BLaER1 (cell line): ENCODE data around the gene FOXB1.

Source experiments
- H3K27ac ChIP-seq: shearing (Covaris generic); formaldehyde crosslinking; 2 replicates; pipeline ENCODE4 v1.8.1; 2022
- H3K27me3 ChIP-seq: shearing (Covaris generic); formaldehyde crosslinking; 2 replicates; pipeline ENCODE4 v1.8.1; 2022
- H3K36me3 ChIP-seq: shearing (Covaris generic); formaldehyde crosslinking; 2 replicates; pipeline ENCODE4 v1.8.1; 2022
- H3K4me1 ChIP-seq: shearing (Covaris generic); formaldehyde crosslinking; 2 replicates; pipeline ENCODE4 v1.8.1; 2022
- H3K4me2 ChIP-seq: shearing (Covaris generic); formaldehyde crosslinking; 2 replicates; pipeline ENCODE4 v1.8.1; 2022
- H3K4me3 ChIP-seq: shearing (Covaris generic); formaldehyde crosslinking; 2 replicates; pipeline ENCODE4 v1.8.1; 2022
- H3K9ac ChIP-seq: shearing (Covaris generic); formaldehyde crosslinking; 2 replicates; pipeline ENCODE4 v1.8.1; 2022
- H3K9me3 ChIP-seq: shearing (Covaris generic); formaldehyde crosslinking; 2 replicates; pipeline ENCODE4 v1.8.1; 2022
- H4K20me1 ChIP-seq: shearing (Covaris generic); formaldehyde crosslinking; 2 replicates; pipeline ENCODE4 v1.8.1; 2022
- Cebpa-rat ChIP-seq: shearing (Covaris generic); IDR thresholded peaks from 2 replicates; pipeline ENCODE4 v1.8.1; 2022

Gene FOXB1

GRCh38 chr15:60020736-60021135 lies 16.6 kb downstream of the FOXB1 start:
- Histone ChIP-seq H3K4me1 (no peaks in the 10 kb centered on the region; the same call in 1 of the 2 replicates), H3K4me2 (no peak overlapping the region), H3K4me3 (no peak overlapping the region), H3K27me3 (no peaks in the 10 kb centered on the region), H3K36me3 (no peaks in the 10 kb centered on the region), H3K9me3 (no peaks in the 10 kb centered on the region), H3K9ac (no peak overlapping the region), H4K20me1 (no peaks in the 10 kb centered on the region), H3K27ac (no peak overlapping the region)
- no peak for TF ChIP-seq Cebpa-rat

GRCh38 chr15:60021589-60022378 lies 17.7 kb downstream of the FOXB1 start:
- H4K20me1 ChIP-seq, result no peaks in the 10 kb centered on the region
- H3K27me3 ChIP-seq, result no peaks in the 10 kb centered on the region
- no peak overlapping the region for H3K4me3 ChIP-seq
- no peak overlapping the region for H3K4me2 ChIP-seq
- H3K9me3 ChIP-seq, result no peaks in the 10 kb centered on the region
- no peak overlapping the region for H3K9ac ChIP-seq
- H3K4me1 ChIP-seq, result no peaks in the 10 kb centered on the region; the same call in 1 of the 2 replicates
- no peak overlapping the region for H3K27ac ChIP-seq
- no peak for TF ChIP-seq Cebpa-rat
- no peaks in the 10 kb centered on the region for H3K36me3 ChIP-seq

- no peaks in the 10 kb centered on the region for H3K27me3 ChIP-seq
- no peaks in the 10 kb centered on the region; the same call in 1 of the 2 replicates for H3K4me1 ChIP-seq
- H3K4me2 ChIP-seq, result no peak overlapping the region
- no peak for TF ChIP-seq Cebpa-rat
- H4K20me1 ChIP-seq, result no peaks in the 10 kb centered on the region
- no peaks in the 10 kb centered on the region for H3K36me3 ChIP-seq
- H3K27ac ChIP-seq, result no peak overlapping the region
- H3K9me3 ChIP-seq, result no peaks in the 10 kb centered on the region
- H3K9ac ChIP-seq, result no peak overlapping the region
- H3K4me3 ChIP-seq, result no peak overlapping the region
These were observed 18.2 kb downstream of the FOXB1 start for GRCh38 chr15:60022379-60022741.

DNA sequence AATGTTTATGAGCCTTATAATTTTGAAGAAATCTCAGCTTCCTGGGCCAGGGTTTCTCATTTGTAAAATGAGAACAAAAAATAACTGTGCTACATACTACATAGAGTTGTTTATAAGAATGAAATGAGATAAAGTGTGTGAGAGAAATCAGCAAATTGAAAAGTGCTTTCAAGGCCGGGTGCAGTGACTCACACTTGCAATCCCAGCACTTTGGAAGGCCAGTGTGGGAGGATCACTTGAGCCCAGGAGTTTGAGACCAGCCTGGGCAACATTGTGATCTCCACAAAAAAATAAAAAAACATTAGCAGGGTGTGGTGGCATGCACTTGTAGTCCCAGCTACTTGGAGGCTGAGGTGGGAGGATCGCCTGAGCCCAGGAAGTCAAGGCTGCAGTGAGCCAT lies 22.4 kb downstream of the FOXB1 start:
- H3K36me3 ChIP-seq, result no peaks in the 10 kb centered on the region
- no peak for TF ChIP-seq Cebpa-rat
- no peak overlapping the region for H3K4me2 ChIP-seq
- no peaks in the 10 kb centered on the region for H4K20me1 ChIP-seq
- no peak overlapping the region for H3K9ac ChIP-seq
- no peaks in the 10 kb centered on the region for H3K4me1 ChIP-seq
- H3K27ac ChIP-seq, result no peak overlapping the region
- no peaks in the 10 kb centered on the region for H3K9me3 ChIP-seq
- no peaks in the 10 kb centered on the region for H3K27me3 ChIP-seq
- no peak overlapping the region for H3K4me3 ChIP-seq

DNA sequence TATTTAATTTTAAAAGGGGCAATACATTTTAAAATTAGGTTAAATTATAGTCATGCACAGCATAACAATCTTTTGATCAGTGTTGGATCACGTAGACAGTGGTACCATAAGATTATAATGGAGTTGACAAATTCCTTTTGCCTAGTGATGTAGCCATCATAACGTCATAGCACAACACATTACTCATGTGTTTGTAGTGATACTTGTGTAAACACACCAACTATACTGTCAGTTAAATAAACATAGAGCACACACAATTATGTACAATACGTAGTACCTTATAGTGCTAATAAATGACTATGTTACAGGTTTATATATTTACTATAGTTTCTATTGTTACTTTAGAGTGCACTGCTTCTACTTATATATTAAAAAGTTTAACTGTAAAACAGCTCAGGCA lies 31.2 kb downstream of the FOXB1 start:
- Histone ChIP-seq H3K27ac (no peak overlapping the region), H4K20me1 (no peaks in the 10 kb centered on the region), H3K4me3 (no peak overlapping the region), H3K4me1 (no peaks in the 10 kb centered on the region), H3K36me3 (no peaks in the 10 kb centered on the region), H3K9me3 (no peaks in the 10 kb centered on the region), H3K4me2 (no peak overlapping the region), H3K9ac (no peak overlapping the region), H3K27me3 (no peaks in the 10 kb centered on the region)
- no peak for TF ChIP-seq Cebpa-rat

DNA sequence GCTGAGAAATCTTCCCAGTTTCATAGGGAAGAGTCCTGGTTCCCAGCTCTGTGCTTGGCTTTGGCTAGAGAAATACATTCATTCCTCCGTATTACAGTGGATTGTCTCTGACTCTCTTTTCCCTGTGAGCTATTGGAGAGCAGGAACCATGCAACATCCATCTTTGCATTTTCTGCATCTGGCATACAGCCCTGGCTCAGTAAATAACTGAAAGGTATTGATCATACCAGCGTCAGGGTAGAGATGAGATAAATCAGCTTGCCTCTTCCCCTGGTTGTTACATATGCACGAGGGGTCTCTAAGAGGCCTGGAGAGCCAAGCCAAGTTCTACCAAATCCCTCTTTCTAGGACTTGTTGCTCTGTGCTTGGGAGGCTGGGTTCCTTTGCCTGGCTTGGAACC lies 35.2 kb downstream of the FOXB1 start:
- Histone ChIP-seq H3K9ac (no peak overlapping the region), H3K27ac (no peak overlapping the region), H3K36me3 (no peaks in the 10 kb centered on the region), H3K27me3 (no peaks in the 10 kb centered on the region), H3K4me1 (peaks cover under 1% of the 10 kb centered on the region; the same call in 1 of the 2 replicates), H3K9me3 (no peaks in the 10 kb centered on the region), H4K20me1 (no peaks in the 10 kb centered on the region), H3K4me2 (no peak overlapping the region), H3K4me3 (no peak overlapping the region)
- no peak for TF ChIP-seq Cebpa-rat

GRCh38 chr15:60043744-60044435 lies 39.8 kb downstream of the FOXB1 start:
- no peak overlapping the region for H3K4me2 ChIP-seq
- no peak overlapping the region for H3K4me3 ChIP-seq
- H3K4me1 ChIP-seq, result peaks cover 9% of the 10 kb centered on the region
- H3K9ac ChIP-seq, result no peak overlapping the region
- no peaks in the 10 kb centered on the region for H3K27me3 ChIP-seq
- no peaks in the 10 kb centered on the region for H4K20me1 ChIP-seq
- no peaks in the 10 kb centered on the region for H3K9me3 ChIP-seq
- no peak overlapping the region for H3K27ac ChIP-seq
- no peak for TF ChIP-seq Cebpa-rat
- H3K36me3 ChIP-seq, result no peaks in the 10 kb centered on the region

- Histone ChIP-seq H3K4me3 (no peak overlapping the region), H3K9ac (no peak overlapping the region)
These were observed 40.6 kb downstream of the FOXB1 start for GRCh38 chr15:60044636-60045270.

GRCh38 chr15:60047701-60048100 lies 43.6 kb downstream of the FOXB1 start:
- Histone ChIP-seq H3K9ac (no peak overlapping the region), H3K27me3 (no peaks in the 10 kb centered on the region), H3K4me3 (no peak overlapping the region), H3K36me3 (no peaks in the 10 kb centered on the region), H4K20me1 (no peaks in the 10 kb centered on the region), H3K4me2 (no peak overlapping the region), H3K4me1 (peaks cover 9% of the 10 kb centered on the region), H3K9me3 (peaks cover 22% of the 10 kb centered on the region), H3K27ac (no peak overlapping the region)
- TF ChIP-seq Cebpa-rat, result no peak

More at GRCh38 chr15:60044636-60045270, 40.6 kb downstream of the FOXB1 start:
- Histone ChIP-seq H3K4me2 (peak overlapping the region; percentile 17), H3K36me3 (no peaks in the 10 kb centered on the region), H3K27ac (no peak overlapping the region), H3K4me1 (peaks cover 9% of the 10 kb centered on the region), H4K20me1 (no peaks in the 10 kb centered on the region), H3K9me3 (peaks cover 2% of the 10 kb centered on the region; the same call in 1 of the 2 replicates), H3K27me3 (no peaks in the 10 kb centered on the region)
- peak; percentile 59; the same call in 1 of the 2 replicates for TF ChIP-seq Cebpa-rat

GRCh38 chr15:60049948-60050347 lies 45.8 kb downstream of the FOXB1 start:
- peaks cover 22% of the 10 kb centered on the region for H3K9me3 ChIP-seq
- no peak overlapping the region for H3K4me3 ChIP-seq
- no peaks in the 10 kb centered on the region for H4K20me1 ChIP-seq
- no peaks in the 10 kb centered on the region for H3K36me3 ChIP-seq
- no peaks in the 10 kb centered on the region for H3K27me3 ChIP-seq
- no peak overlapping the region for H3K4me2 ChIP-seq
- H3K27ac ChIP-seq, result no peak overlapping the region
- no peak for TF ChIP-seq Cebpa-rat
- no peak overlapping the region for H3K9ac ChIP-seq
- peaks cover 2% of the 10 kb centered on the region for H3K4me1 ChIP-seq
